ENCODE data around the gene CDC27. TPM values are rescaled to one million over a fixed set of nuclear protein-coding genes. Genes with fewer than 3 reads are reported as not detected.
"Not testable (repeated sequence)": the region's sequence is repeated elsewhere in the genome, so short reads cannot be mapped to it uniquely, and the experiment has no call there.

The CDC27 gene
- total and polyA plus RNA-seq, 2 of the 4 experiments (the other 2 are of a cell fraction), result 47.7 to 190 TPM

- Histone ChIP-seq H3K4me3 (ENCODE audit: insufficient read depth, low read depth, low read length) (no peak overlapping the region), H4K20me1 (ENCODE audit: insufficient read depth, low read length) (peaks cover 27% of the 10 kb centered on the region), H3K9ac (ENCODE audit: low read depth, low read length) (no peak overlapping the region), H2AFZ (replicated peaks; ENCODE audit: low read length, poor library complexity) (no peak overlapping the region), H3K79me1 (ENCODE audit: low read depth in 1 of 2, low read length in 2 of 2) (peaks cover 20 to 52% of the 10 kb centered on the region in 2 experiments), H2BK20ac (ENCODE audit: low read depth, low read length) (no peak overlapping the region), H3K23ac (ENCODE audit: low read depth, low read length) (no peak overlapping the region), H4K8ac (ENCODE audit: low read depth in 2 of 2, low read length in 2 of 2) (no peak overlapping the region), H3K9me1 (ENCODE audit: insufficient read depth, low read length) (peaks cover 4% of the 10 kb centered on the region; the same call in 1 of the 2 replicates), H3K14ac (replicated peaks; ENCODE audit: low read depth, low read length) (no peak overlapping the region), H4K5ac (ENCODE audit: low read depth, low read length) (no peak overlapping the region), H3K56ac (ENCODE audit: extremely low read depth, insufficient read depth, low read length) (no peak overlapping the region), H3K4ac (ENCODE audit: low read depth, low read length) (no peak overlapping the region), H3K27me3 (ENCODE audit: control insufficient read depth, insufficient read depth, low read length) (no peaks in the 10 kb centered on the region), H3K27ac (ENCODE audit: insufficient read depth, low read length) (no peak overlapping the region), H3K4me1 (ENCODE audit: control insufficient read depth, insufficient read depth, low read length) (peaks cover 2% of the 10 kb centered on the region; the same call in 1 of the 2 replicates), H2BK15ac (ENCODE audit: low read depth, low read length) (no peak overlapping the region), H2BK120ac (ENCODE audit: low read depth, low read length) (no peak overlapping the region), H2BK5ac (ENCODE audit: low read depth, low read length, poor library complexity, severe bottlenecking) (no peak overlapping the region), H2AK9ac (replicated peaks; ENCODE audit: low read depth, low read length, poor library complexity) (no peak overlapping the region), H3K36me3 (ENCODE audit: control insufficient read depth, insufficient read depth, low read length) (peaks cover 22% of the 10 kb centered on the region), H4K91ac (ENCODE audit: insufficient read depth, low read depth, low read length) (no peak overlapping the region), H3K18ac (ENCODE audit: low read depth, low read length) (no peak overlapping the region), H3K4me2 (ENCODE audit: low read depth, low read length) (no peak overlapping the region), H3K9me3 (ENCODE audit: control insufficient read depth, insufficient read depth, low read length) (no peaks in the 10 kb centered on the region), H2AK5ac (ENCODE audit: low read depth, low read length) (no peak overlapping the region)
- ATAC-seq (ENCODE audit: low read depth) (no peak), DNase-seq (no peak)
- no peak for TF ChIP-seq RCOR1 (IDR thresholded peaks at IDR 0.05; ENCODE audit: insufficient replicate concordance, low read length)
- no peak for TF ChIP-seq SMC3 (IDR thresholded peaks at IDR 0.05; ENCODE audit: low read depth, low read length)
- no peak for TF ChIP-seq MAZ (IDR thresholded peaks at IDR 0.05; ENCODE audit: borderline replicate concordance, low read depth, low read length)
- dilution Hi-C loops (cut with HindIII; ENCODE audit: low sequenced_read_pairs, unreplicated experiment) (no loop called here), in situ Hi-C loops (cut with MboI; ENCODE audit: low sequenced_read_pairs) (loop anchor here (25.0 kb wide), 1 partner anchor 442 kb away; no protein-coding TSS in a partner anchor), intact Hi-C loops (cut with micrococcal nuclease) (loop anchor here (10.0 kb wide), 1 partner anchor 444 kb away; no protein-coding TSS in a partner anchor)
- ChIA-PET POLR2A (ENCODE audit: unreplicated experiment) (interaction anchor here (0.6 kb wide), 1 partner anchor 527 kb away, joined by 3 read pairs; no protein-coding TSS in a partner anchor), CTCF (no interaction called here)
- BruUV-seq (replicated peaks), result no TSS peak
- no CpG with 5 or more reads among the region's 4 CpGs for WGBS, 2 experiments (ENCODE audit: extremely low coverage in 2 of 2, insufficient read length in 1 of 2)
Observed at GRCh38 chr17:47170710-47171109, 18.4 kb downstream of the CDC27 start.

GRCh38 chr17:47168896-47169295, 20.2 kb downstream of the CDC27 start:
- H3K9ac ChIP-seq (ENCODE audit: low read depth, low read length); H3K27ac ChIP-seq (ENCODE audit: insufficient read depth, low read length); ATAC-seq (ENCODE audit: low read depth); H3K4me3 ChIP-seq (ENCODE audit: insufficient read depth, low read depth, low read length); BruUV-seq (replicated peaks); H3K23ac ChIP-seq (ENCODE audit: low read depth, low read length); H3K18ac ChIP-seq (ENCODE audit: low read depth, low read length); CTCF ChIA-PET; H4K8ac ChIP-seq (ENCODE audit: low read depth in 2 of 2, low read length in 2 of 2); H3K9me3 ChIP-seq (ENCODE audit: control insufficient read depth, insufficient read depth, low read length); H3K4me2 ChIP-seq (ENCODE audit: low read depth, low read length); H2AFZ ChIP-seq (replicated peaks; ENCODE audit: low read length, poor library complexity); dilution Hi-C loops (cut with HindIII; ENCODE audit: low sequenced_read_pairs, unreplicated experiment); H2BK15ac ChIP-seq (ENCODE audit: low read depth, low read length); H2BK5ac ChIP-seq (ENCODE audit: low read depth, low read length, poor library complexity, severe bottlenecking); H3K9me1 ChIP-seq (ENCODE audit: insufficient read depth, low read length); H3K27me3 ChIP-seq (ENCODE audit: control insufficient read depth, insufficient read depth, low read length); POLR2A ChIA-PET (ENCODE audit: unreplicated experiment); intact Hi-C loops (cut with micrococcal nuclease); H3K56ac ChIP-seq (ENCODE audit: extremely low read depth, insufficient read depth, low read length); H2BK120ac ChIP-seq (ENCODE audit: low read depth, low read length); H2BK20ac ChIP-seq (ENCODE audit: low read depth, low read length); DNase-seq; H4K5ac ChIP-seq (ENCODE audit: low read depth, low read length); H3K14ac ChIP-seq (replicated peaks; ENCODE audit: low read depth, low read length); H3K4ac ChIP-seq (ENCODE audit: low read depth, low read length); H4K91ac ChIP-seq (ENCODE audit: insufficient read depth, low read depth, low read length); H2AK9ac ChIP-seq (replicated peaks; ENCODE audit: low read depth, low read length, poor library complexity); H2AK5ac ChIP-seq (ENCODE audit: low read depth, low read length); H3K4me1 ChIP-seq (ENCODE audit: control insufficient read depth, insufficient read depth, low read length): not testable (repeated sequence)
- WGBS, 2 experiments (ENCODE audit: extremely low coverage in 2 of 2, insufficient read length in 1 of 2), result no CpG with 5 or more reads among the region's 4 CpGs
- peaks cover 22% of the 10 kb centered on the region; the same call in 1 of the 2 replicates for H4K20me1 ChIP-seq (ENCODE audit: insufficient read depth, low read length)
- H3K79me1 ChIP-seq (ENCODE audit: low read depth in 1 of 2, low read length in 2 of 2), result peaks cover 28 to 44% of the 10 kb centered on the region in 2 experiments
- in situ Hi-C loops (cut with MboI; ENCODE audit: low sequenced_read_pairs), result loop anchor here (25.0 kb wide), 1 partner anchor 443 kb away; no protein-coding TSS in a partner anchor
- peaks cover 23% of the 10 kb centered on the region for H3K36me3 ChIP-seq (ENCODE audit: control insufficient read depth, insufficient read depth, low read length)
